ENCODE results near the gene TC2N. TPM values are rescaled to one million over a fixed set of nuclear protein-coding genes. Genes with fewer than 3 reads are reported as not detected.
"Not testable (repeated sequence)": the region's sequence is repeated elsewhere in the genome, so short reads cannot be mapped to it uniquely, and the experiment has no call there.

Gene TC2N
- total and polyA plus RNA-seq, 5 experiments from 2014 or later: 125 to 309 (median 167) TPM

DNA sequence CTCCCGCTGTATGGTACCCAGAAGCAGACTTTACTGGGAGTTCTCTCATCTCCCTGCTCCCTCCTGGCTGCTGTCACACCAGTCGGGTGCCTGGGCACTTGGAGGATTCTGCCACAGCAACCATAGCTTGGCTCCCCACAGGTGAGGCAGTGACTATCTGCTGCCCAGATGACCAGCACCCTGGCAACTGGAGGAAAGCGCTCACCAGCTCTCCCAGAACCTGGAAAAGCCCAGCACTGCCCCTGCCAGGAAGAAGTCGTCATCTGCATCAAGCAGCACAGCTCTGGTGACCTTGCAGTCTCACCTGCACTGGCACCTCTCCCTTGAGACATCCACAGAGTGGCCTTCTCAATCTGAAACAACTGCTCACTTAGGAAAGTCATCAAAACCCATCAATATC, 31.9 kb upstream of the TC2N start:
- Mint-ChIP-seq H3K9me3 (no peaks in the 10 kb centered on the region), H3K27ac (peak overlapping the region in 5 of 10 donors; percentile 38 to 76 (median 62)), H3K4me3 (no peak overlapping the region), H3K36me3 (no peaks in the 10 kb centered on the region), H3K27me3 (no peaks in the 10 kb centered on the region), H3K4me1 (peaks cover 3 to 35% (median 15%) of the 10 kb centered on the region in 4 donors)
- POLR2A ChIA-PET: interaction anchor here (0.7 to 15.0 kb wide), 12 partner anchors 19 to 388 kb away, joined by 3 to 317 read pairs (median 4); partner anchors contain the start of gene TC2N
- peak in 2 of 10 donors; percentile 29 to 73 for DNase-seq
- ATAC-seq: peak in 1 of 2 donors; percentile 78

DNA sequence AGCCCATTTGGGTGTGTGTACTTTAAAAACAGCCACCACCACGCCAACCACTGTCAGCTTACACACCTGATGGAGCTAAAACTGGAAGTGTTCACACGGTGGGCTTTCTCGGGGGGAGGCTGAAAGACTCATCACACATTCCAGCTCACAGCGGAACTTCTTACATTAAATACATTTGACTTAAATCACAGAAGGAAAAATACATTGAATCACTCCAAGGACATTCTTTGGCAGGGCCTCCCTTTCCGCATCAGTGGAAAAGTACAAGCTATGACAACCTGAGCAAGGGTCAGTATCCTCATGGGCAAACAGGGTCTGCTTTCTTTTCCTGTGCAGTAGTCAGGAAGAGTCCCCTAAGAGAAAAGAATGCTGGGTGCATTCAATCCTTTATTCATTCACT, 31.0 kb upstream of the TC2N start:
- ATAC-seq (no peak), DNase-seq (no peak)
- POLR2A ChIA-PET: interaction anchor here (0.7 to 15.0 kb wide), 11 partner anchors 8 to 64 kb away, joined by 3 to 317 read pairs (median 4); partner anchors contain the start of gene TC2N
- no peak overlapping the region for H3K4me3 Mint-ChIP-seq
- no peaks in the 10 kb centered on the region for H3K36me3 Mint-ChIP-seq
- H3K4me1 Mint-ChIP-seq: peaks cover 10 to 36% (median 15%) of the 10 kb centered on the region in 4 donors
- peak overlapping the region in 2 of 10 donors; percentile 19 to 76 for H3K27ac Mint-ChIP-seq
- no peaks in the 10 kb centered on the region for H3K9me3 Mint-ChIP-seq
- no peaks in the 10 kb centered on the region for H3K27me3 Mint-ChIP-seq

DNA sequence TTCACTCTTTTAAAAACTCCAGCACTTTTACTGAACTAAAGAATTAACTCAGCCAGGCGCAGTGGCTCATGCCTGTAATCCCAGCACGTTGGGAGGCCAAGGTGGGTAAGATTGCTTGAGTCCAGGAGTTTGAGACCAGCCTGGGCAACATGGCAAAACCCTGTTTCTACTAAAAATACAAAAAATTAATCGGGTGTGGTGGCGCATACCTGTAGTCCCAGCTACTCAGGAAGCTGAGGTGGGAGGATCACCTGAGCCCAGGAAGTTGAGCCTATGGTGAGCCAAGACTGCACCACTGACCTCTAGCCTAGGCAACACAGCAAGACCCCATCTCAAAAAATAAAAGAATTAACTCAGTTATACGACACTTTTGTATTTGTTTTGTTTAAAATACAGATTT, 30.4 kb upstream of the TC2N start:
- H3K4me3 Mint-ChIP-seq, H3K36me3 Mint-ChIP-seq, ATAC-seq, H3K9me3 Mint-ChIP-seq, H3K27me3 Mint-ChIP-seq, H3K27ac Mint-ChIP-seq, DNase-seq: not testable (repeated sequence)
- POLR2A ChIA-PET: interaction anchor here (1.2 to 15.0 kb wide), 6 partner anchors 10 to 54 kb away, joined by 3 to 317 read pairs (median 4); partner anchors contain the start of gene TC2N
- H3K4me1 Mint-ChIP-seq: peaks cover 17 to 42% (median 18%) of the 10 kb centered on the region in 4 donors

GRCh38 chr14:91897106-91897701, 29.9 kb upstream of the TC2N start:
- Mint-ChIP-seq H3K4me1 (peaks cover 19 to 48% (median 24%) of the 10 kb centered on the region in 4 donors), H3K27me3 (no peaks in the 10 kb centered on the region), H3K27ac (peak overlapping the region in 4 of 10 donors; percentile 19 to 33 (median 22)), H3K36me3 (no peaks in the 10 kb centered on the region), H3K4me3 (no peak overlapping the region), H3K9me3 (no peaks in the 10 kb centered on the region)
- DNase-seq (no peak), ATAC-seq (no peak)
- POLR2A ChIA-PET: interaction anchor here (1.2 to 15.0 kb wide), 7 partner anchors 9 to 61 kb away, joined by 3 to 317 read pairs (median 4); partner anchors contain the start of gene TC2N

- ATAC-seq: no peak
- POLR2A ChIA-PET: interaction anchor here (0.9 to 15.0 kb wide), 6 partner anchors 8 to 60 kb away, joined by 3 to 317 read pairs (median 4); partner anchors contain the start of gene TC2N
Observed at GRCh38 chr14:91896419-91896818, 29.1 kb upstream of the TC2N start.

DNA sequence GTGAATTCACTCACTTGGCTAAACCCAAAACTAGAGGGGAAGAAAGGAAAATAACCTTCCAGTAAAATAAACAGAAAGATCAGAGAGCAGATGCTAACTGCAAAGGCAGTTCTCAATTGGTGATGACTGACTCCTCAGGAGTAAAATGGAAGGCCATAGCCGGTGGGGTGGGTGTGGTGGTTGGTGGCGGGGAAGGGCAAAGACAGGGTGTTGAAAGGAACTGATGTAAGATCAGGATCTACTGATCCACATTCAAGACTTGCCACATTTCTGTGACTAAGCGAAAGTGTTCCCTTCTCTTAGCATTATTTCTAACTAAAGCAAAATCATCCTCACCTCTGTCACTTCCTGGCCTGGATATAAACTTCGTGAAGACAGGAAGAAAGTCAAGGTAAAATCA, 26.3 kb upstream of the TC2N start:
- POLR2A ChIA-PET: interaction anchor here (0.6 to 15.0 kb wide), 7 partner anchors 11 to 422 kb away, joined by 3 to 317 read pairs (median 4); partner anchors contain the start of gene TC2N
- ATAC-seq (peak in 1 of 2 donors; percentile 21), DNase-seq (no peak)
- H3K36me3 Mint-ChIP-seq: no peaks in the 10 kb centered on the region
- no peaks in the 10 kb centered on the region for H3K27me3 Mint-ChIP-seq
- H3K4me1 Mint-ChIP-seq: peaks cover 36 to 78% (median 58%) of the 10 kb centered on the region in 4 donors
- H3K4me3 Mint-ChIP-seq: peak overlapping the region in 5 of 10 donors; percentile 1 to 61 (median 35)
- peak overlapping the region; percentile 23 to 95 (median 80) for H3K27ac Mint-ChIP-seq
- no peaks in the 10 kb centered on the region for H3K9me3 Mint-ChIP-seq

More at GRCh38 chr14:91896419-91896818, 29.1 kb upstream of the TC2N start:
- Mint-ChIP-seq H3K27ac (peak overlapping the region in 5 of 10 donors; percentile 19 to 75 (median 41)), H3K4me1 (peaks cover 22 to 55% (median 31%) of the 10 kb centered on the region in 4 donors), H3K36me3 (no peaks in the 10 kb centered on the region), H3K27me3 (no peaks in the 10 kb centered on the region), H3K4me3 (no peak overlapping the region), H3K9me3 (no peaks in the 10 kb centered on the region)
- DNase-seq: no peak

- peaks cover 38 to 79% (median 61%) of the 10 kb centered on the region in 4 donors for H3K4me1 Mint-ChIP-seq
- ATAC-seq (no peak), DNase-seq (peak in 1 of 10 donors; percentile 23)
- no peaks in the 10 kb centered on the region for H3K27me3 Mint-ChIP-seq
- H3K36me3 Mint-ChIP-seq: no peaks in the 10 kb centered on the region
- POLR2A ChIA-PET: interaction anchor here (0.6 to 15.0 kb wide), 6 partner anchors 10 to 58 kb away, joined by 3 to 317 read pairs (median 12); partner anchors contain the start of gene TC2N
- no peaks in the 10 kb centered on the region for H3K9me3 Mint-ChIP-seq
- peak overlapping the region in 1 of 10 donors; percentile 8 for H3K4me3 Mint-ChIP-seq
- peak overlapping the region; percentile 23 to 95 (median 74) for H3K27ac Mint-ChIP-seq
Observed at GRCh38 chr14:91893007-91893406, 25.7 kb upstream of the TC2N start.

GRCh38 chr14:91891721-91892220, 24.4 kb upstream of the TC2N start:
- H3K36me3 Mint-ChIP-seq: no peaks in the 10 kb centered on the region
- POLR2A ChIA-PET: interaction anchor here (0.7 to 15.0 kb wide), 10 partner anchors 9 to 382 kb away, joined by 3 to 317 read pairs (median 8); partner anchors contain the start of genes PPP4R3A and TC2N

GRCh38 chr14:91891101-91891500, 23.8 kb upstream of the TC2N start:
- ATAC-seq: no peak
- no peaks in the 10 kb centered on the region for H3K27me3 Mint-ChIP-seq
- H3K4me3 Mint-ChIP-seq: peak overlapping the region in 7 of 10 donors; percentile 22 to 83 (median 66)
- POLR2A ChIA-PET: interaction anchor here (0.8 to 15.0 kb wide), 9 partner anchors 8 to 382 kb away, joined by 3 to 317 read pairs (median 8); partner anchors contain the start of genes PPP4R3A and TC2N
- peak overlapping the region; percentile 89 to 95 (median 93) for H3K27ac Mint-ChIP-seq
- no peaks in the 10 kb centered on the region for H3K36me3 Mint-ChIP-seq
- no peaks in the 10 kb centered on the region for H3K9me3 Mint-ChIP-seq
- no peak for DNase-seq
- peaks cover 37 to 73% (median 59%) of the 10 kb centered on the region in 4 donors for H3K4me1 Mint-ChIP-seq

More at GRCh38 chr14:91891721-91892220, 24.4 kb upstream of the TC2N start:
- no peaks in the 10 kb centered on the region for H3K9me3 Mint-ChIP-seq
- H3K4me3 Mint-ChIP-seq: peak overlapping the region in 6 of 10 donors; percentile 18 to 83 (median 50)
- ATAC-seq (no peak), DNase-seq (no peak)
- H3K27ac Mint-ChIP-seq: peak overlapping the region; percentile 6 to 95 (median 92)
- H3K4me1 Mint-ChIP-seq: peaks cover 40 to 76% (median 58%) of the 10 kb centered on the region in 4 donors
- H3K27me3 Mint-ChIP-seq: no peaks in the 10 kb centered on the region

DNA sequence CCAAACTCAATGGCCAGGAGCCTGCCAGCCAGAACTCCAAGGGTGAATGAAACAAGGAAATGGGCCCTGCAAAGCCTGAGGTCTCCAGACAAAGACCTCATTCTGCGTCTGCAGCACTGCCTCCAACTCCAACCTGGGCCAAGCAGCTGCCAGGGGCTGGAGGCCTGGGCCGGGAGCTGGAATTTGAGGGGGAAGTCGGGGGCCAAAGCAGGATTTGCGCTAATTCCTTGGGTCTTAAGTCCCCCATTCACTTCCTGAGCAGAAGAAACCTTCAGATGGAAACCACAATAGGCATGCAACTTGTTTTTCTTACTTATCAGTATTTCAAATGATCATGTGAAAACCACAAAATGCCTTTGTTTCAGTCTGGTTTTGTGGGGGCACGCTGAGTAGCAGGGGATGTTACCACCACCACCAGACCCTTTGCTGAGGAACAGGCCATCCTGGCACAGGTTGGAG, 23.0 kb upstream of the TC2N start:
- ATAC-seq: peak; percentile 73 to 81
- Mint-ChIP-seq H3K27ac (peak overlapping the region; percentile 89 to 95 (median 93)), H3K4me1 (peaks cover 35 to 74% (median 59%) of the 10 kb centered on the region in 4 donors), H3K9me3 (no peaks in the 10 kb centered on the region), H3K4me3 (peak overlapping the region; percentile 34 to 83 (median 70)), H3K36me3 (no peaks in the 10 kb centered on the region), H3K27me3 (no peaks in the 10 kb centered on the region)
- POLR2A ChIA-PET: interaction anchor here (1.0 to 15.0 kb wide), 8 partner anchors 8 to 381 kb away, joined by 3 to 317 read pairs (median 11); partner anchors contain the start of genes PPP4R3A and TC2N
- peak in 4 of 10 donors; percentile 31 to 59 (median 53) for DNase-seq

- Mint-ChIP-seq H3K4me3 (peak overlapping the region in 8 of 10 donors; percentile 34 to 83 (median 70)), H3K27ac (peak overlapping the region; percentile 89 to 95 (median 93)), H3K36me3 (no peaks in the 10 kb centered on the region), H3K4me1 (peaks cover 33 to 74% (median 63%) of the 10 kb centered on the region in 4 donors), H3K27me3 (no peaks in the 10 kb centered on the region), H3K9me3 (no peaks in the 10 kb centered on the region)
- ATAC-seq (peak; percentile 28 to 39), DNase-seq (no peak)
- POLR2A ChIA-PET: interaction anchor here (0.6 to 15.0 kb wide), 8 partner anchors 9 to 65 kb away, joined by 3 to 317 read pairs (median 6); partner anchors contain the start of gene TC2N
Observed at GRCh38 chr14:91889477-91890211, 22.3 kb upstream of the TC2N start.
